A549 treated with RU486 at 1 μM for 4 hours (cell line): ENCODE measurements around the gene ZNF512. TPM values are rescaled to one million over a fixed set of nuclear protein-coding genes. Genes with fewer than 3 reads are reported as not detected.

Source experiments
- total RNA-seq: library from RNA; stranded (reverse); fragments of 200-300 nt; extraction: Qiagen RNA extraction; gene quantifications from 5 replicates; pipeline ENCODE4 v1.2.3, GENCODE V29; 2022; ENCODE audit warnings: low read depth

Gene ZNF512
- total RNA-seq = 13.5 to 19.0 TPM (median 17.1 TPM) in 5 replicates

GRCh38 chr2:27582695-27583389, at the start of gene ZNF512:
ZNF512 (plus strand) TSS chr2:27583042; CDS start chr2:27583113, 71 bp downstream.

GRCh38 chr2:27628767-27629709, 46.2 kb downstream of the ZNF512 start, which contains the start of the genes CCDC121 and GPN1:
CCDC121 (minus strand) TSS chr2:27629012; CDS start chr2:27627799, 1,213 bp downstream.
GPN1 (plus strand) TSS chr2:27629050; CDS start chr2:27629059, 9 bp downstream.

GRCh38 chr2:27663285-27664153, 80.7 kb downstream of the ZNF512 start, which contains the start of the genes SLC4A1AP and SUPT7L:
SLC4A1AP (plus strand) TSS chr2:27663889; CDS start chr2:27663915, 26 bp downstream.
SUPT7L (minus strand) TSS chr2:27663614; CDS start chr2:27662192, 1,422 bp downstream.

Other genes starting within 250 kb of the ZNF512 start
- 55.1 to 68.3 TPM (median 62.9 TPM) in 5 replicates for gene GTF3C2, start 226.3 kb upstream of the ZNF512 start, total RNA-seq
- 52.9 to 65.7 TPM (median 58.5 TPM) in 5 replicates for gene EIF2B4, start 212.7 kb upstream of the ZNF512 start, total RNA-seq
- gene SNX17, start 212.4 kb upstream of the ZNF512 start, total RNA-seq = 126 to 150 TPM (median 142 TPM) in 5 replicates
- gene ZNF513, start 202.3 kb upstream of the ZNF512 start, total RNA-seq = 9.6 to 15.2 TPM (median 13.8 TPM) in 5 replicates
- 171 to 187 TPM (median 176 TPM) in 5 replicates for gene PPM1G, start 173.5 kb upstream of the ZNF512 start, total RNA-seq
- 125 to 139 TPM (median 132 TPM) in 5 replicates for gene NRBP1, start 154.4 kb upstream of the ZNF512 start, total RNA-seq
- 0.66 to 1.1 TPM (median 0.73 TPM) in 5 replicates for gene KRTCAP3, start 140.7 kb upstream of the ZNF512 start, total RNA-seq
- gene IFT172, start 93.3 kb upstream of the ZNF512 start, total RNA-seq = 6.9 to 9.3 TPM (median 8.3 TPM) in 5 replicates
- gene FNDC4, start 87.8 kb upstream of the ZNF512 start, total RNA-seq = 2.1 to 5.5 TPM (median 4.2 TPM) in 5 replicates
- gene GCKR, start 86.2 kb upstream of the ZNF512 start, total RNA-seq = 0.17 to 0.62 TPM (median 0.42 TPM) in 4 of 5 replicates, not detected in the other
- 2.4 to 4.2 TPM (median 3.2 TPM) in 5 replicates for gene CCDC121, start 46.0 kb downstream of the ZNF512 start, total RNA-seq
- 56.7 to 61.7 TPM (median 57.5 TPM) in 5 replicates for gene GPN1, start 46.0 kb downstream of the ZNF512 start, total RNA-seq
- gene SUPT7L, start 80.6 kb downstream of the ZNF512 start, total RNA-seq = 26.9 to 33.7 TPM (median 31.6 TPM) in 5 replicates
- gene SLC4A1AP, start 80.8 kb downstream of the ZNF512 start, total RNA-seq = 28.0 to 37.1 TPM (median 31.5 TPM) in 5 replicates
- 282 to 542 TPM (median 292 TPM) in 5 replicates for gene MRPL33, start 188.7 kb downstream of the ZNF512 start, total RNA-seq